ENCODE measurements around the gene ITPRIPL1. TPM values are rescaled to one million over a fixed set of nuclear protein-coding genes. Genes with fewer than 3 reads are reported as not detected.
A peak's percentile ranks its signal among the peaks of the same experiment; 100 is the strongest.

The ITPRIPL1 gene
- total and polyA plus RNA-seq, 2 of the 4 experiments (the other 2 are of a cell fraction), result 0.84 to 1.1 TPM

DNA sequence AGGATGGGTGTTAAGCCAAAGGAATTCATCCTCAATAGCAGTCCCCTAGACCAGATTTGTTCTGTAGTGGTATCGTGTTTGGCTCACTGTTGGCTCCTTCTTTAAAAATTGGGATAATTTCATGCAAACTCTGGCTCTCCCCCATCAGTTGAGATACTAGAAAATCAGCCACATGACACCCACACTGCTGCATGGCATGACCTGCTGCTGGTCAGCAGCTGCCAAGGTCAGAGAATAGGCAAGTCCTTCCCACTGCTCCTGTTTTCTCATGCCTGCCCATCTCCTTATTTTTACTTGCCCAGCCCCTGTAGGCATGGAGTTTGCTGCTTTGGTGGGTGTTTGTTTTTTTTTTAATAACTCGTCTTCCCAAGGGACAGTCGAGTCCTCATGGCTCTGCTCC is 18.7 kb upstream of the ITPRIPL1 start:
- Histone ChIP-seq H3K27me3 (ENCODE audit: control insufficient read depth, insufficient read depth, low read length) (no peaks in the 10 kb centered on the region), H3K4ac (ENCODE audit: low read depth, low read length) (peak overlapping the region; percentile 91), H4K91ac (ENCODE audit: insufficient read depth, low read depth, low read length) (peak overlapping the region; percentile 93), H3K56ac (ENCODE audit: extremely low read depth, insufficient read depth, low read length) (no peak overlapping the region), H3K9me3 (ENCODE audit: control insufficient read depth, insufficient read depth, low read length) (no peaks in the 10 kb centered on the region), H4K20me1 (ENCODE audit: insufficient read depth, low read length) (peaks cover 11% of the 10 kb centered on the region; the same call in 1 of the 2 replicates), H3K23ac (ENCODE audit: low read depth, low read length) (0 out of 2 replicates have a peak overlapping the region, but pooled peaks have one; percentile 75), H3K9ac (ENCODE audit: low read depth, low read length) (peak overlapping the region; percentile 81), H2AFZ (replicated peaks; ENCODE audit: low read length, poor library complexity) (peak overlapping the region; percentile 99), H2AK5ac (ENCODE audit: low read depth, low read length) (peak overlapping the region; percentile 79; the same call in 1 of the 2 replicates), H2BK15ac (ENCODE audit: low read depth, low read length) (peak overlapping the region; percentile 24; the same call in 1 of the 3 replicates), H2BK120ac (ENCODE audit: low read depth, low read length) (0 out of 2 replicates have a peak overlapping the region, but pooled peaks have one; percentile 50), H3K9me1 (ENCODE audit: insufficient read depth, low read length) (peaks cover 3% of the 10 kb centered on the region; the same call in 1 of the 2 replicates), H2BK5ac (ENCODE audit: low read depth, low read length, poor library complexity, severe bottlenecking) (no peak overlapping the region), H3K4me1 (ENCODE audit: control insufficient read depth, insufficient read depth, low read length) (peaks cover 8% of the 10 kb centered on the region), H4K8ac (ENCODE audit: low read depth in 2 of 2, low read length in 2 of 2) (peak overlapping the region; percentile 98 to 99), H4K5ac (ENCODE audit: low read depth, low read length) (peak overlapping the region; percentile 93), H3K14ac (replicated peaks; ENCODE audit: low read depth, low read length) (peak overlapping the region; percentile 94), H3K36me3 (ENCODE audit: control insufficient read depth, insufficient read depth, low read length) (peaks cover 16% of the 10 kb centered on the region), H3K4me2 (ENCODE audit: low read depth, low read length) (peak overlapping the region; percentile 92), H3K79me1 (ENCODE audit: low read depth in 1 of 2, low read length in 2 of 2) (peaks cover 32 to 42% of the 10 kb centered on the region in 2 experiments), H2BK20ac (ENCODE audit: low read depth, low read length) (no peak overlapping the region), H3K27ac (ENCODE audit: insufficient read depth, low read length) (no peak overlapping the region; the same call in 1 of the 2 replicates), H2AK9ac (replicated peaks; ENCODE audit: low read depth, low read length, poor library complexity) (peak overlapping the region; percentile 99), H3K4me3 (ENCODE audit: insufficient read depth, low read depth, low read length) (peak overlapping the region; percentile 97; the same call in 1 of the 2 replicates), H3K18ac (ENCODE audit: low read depth, low read length) (no peak overlapping the region)
- CTCF ChIA-PET, result no interaction called here
- intact Hi-C loops (cut with micrococcal nuclease), result no loop called here
- whole genome bisulfite sequencing, 2 experiments (ENCODE audit: extremely low coverage in 2 of 2, insufficient read length in 1 of 2), result no CpG with 5 or more reads among the region's 3 CpGs
- POLR2A ChIA-PET (ENCODE audit: unreplicated experiment), result no interaction called here
- DNase-seq, result no peak
- TF ChIP-seq CTCF (conservative IDR thresholded peaks at IDR 0.05; ENCODE audit: low read depth, low read length) (no peak), RFX5 (IDR thresholded peaks at IDR 0.05; ENCODE audit: low read depth, low read length) (no peak), RCOR1 (IDR thresholded peaks at IDR 0.05; ENCODE audit: insufficient replicate concordance, low read length) (no peak), NFE2L2 (IDR thresholded peaks at IDR 0.05; ENCODE audit: low read depth, low read length) (no peak)
- dilution Hi-C loops (cut with HindIII; ENCODE audit: low sequenced_read_pairs, unreplicated experiment), result no loop called here
- ATAC-seq (ENCODE audit: low read depth), result no peak
- no TSS peak for BruUV-seq (replicated peaks)
- in situ Hi-C loops (cut with MboI; ENCODE audit: low sequenced_read_pairs), result loop anchor here (10.0 kb wide), 1 partner anchor 208 kb away; no protein-coding TSS in a partner anchor
